HG03060 (cell line): ENCODE measurements around the gene NME9.

Experiments used
- ATAC-seq: cut with Tn5 transposase; IDR thresholded peaks from one replicate; pipeline ENCODE4 v1.9.1; 2021; ENCODE audit warnings: low read depth, moderate number of reproducible peaks; ENCODE audit not compliant: unreplicated experiment

The NME9 gene

GRCh38 chr3:138289701-138290100 is 40.0 kb downstream of the NME9 start:
- no peak for ATAC-seq

DNA sequence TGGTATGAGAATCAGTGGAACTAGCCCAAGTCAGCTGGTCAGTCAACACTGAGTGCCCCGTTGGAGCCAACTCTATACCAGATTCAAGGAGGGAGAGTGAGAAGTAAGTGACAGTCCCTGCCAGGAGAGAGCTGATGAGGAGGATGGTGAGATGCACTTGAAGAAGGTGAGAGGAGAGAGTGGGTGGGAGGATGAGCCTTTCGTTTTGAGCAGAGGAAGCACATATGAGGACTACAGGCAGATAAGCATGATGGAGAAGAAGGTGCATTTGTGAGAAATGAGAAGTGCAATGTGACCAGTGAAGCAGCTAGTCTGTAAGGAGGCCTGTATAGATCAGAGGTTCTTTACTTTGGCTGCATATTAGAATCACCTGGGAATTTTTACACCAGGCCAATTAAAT is 40.4 kb downstream of the NME9 start:
- ATAC-seq = no peak

- no peak for ATAC-seq
These were observed 44.6 kb downstream of the NME9 start for GRCh38 chr3:138284957-138285477.

DNA sequence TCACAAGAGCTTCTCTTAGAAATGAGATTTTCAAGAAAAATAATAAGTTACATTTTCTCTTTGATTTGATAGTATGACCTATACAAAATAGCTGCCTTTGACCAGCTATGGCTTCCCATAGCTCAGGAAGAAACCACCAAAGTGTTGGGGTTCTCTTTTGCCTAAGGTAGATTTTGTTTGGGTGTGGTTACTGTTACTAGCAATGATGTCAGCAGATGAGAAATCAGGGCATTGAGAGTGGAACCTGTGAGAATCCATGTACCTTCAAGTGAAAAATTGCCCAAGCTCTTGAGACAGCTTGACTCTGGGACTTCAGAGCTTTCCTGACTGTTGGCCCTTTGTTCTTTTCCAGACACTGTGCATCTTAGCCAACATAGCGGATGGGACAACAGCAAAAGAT is 45.6 kb downstream of the NME9 start:
- no peak for ATAC-seq

DNA sequence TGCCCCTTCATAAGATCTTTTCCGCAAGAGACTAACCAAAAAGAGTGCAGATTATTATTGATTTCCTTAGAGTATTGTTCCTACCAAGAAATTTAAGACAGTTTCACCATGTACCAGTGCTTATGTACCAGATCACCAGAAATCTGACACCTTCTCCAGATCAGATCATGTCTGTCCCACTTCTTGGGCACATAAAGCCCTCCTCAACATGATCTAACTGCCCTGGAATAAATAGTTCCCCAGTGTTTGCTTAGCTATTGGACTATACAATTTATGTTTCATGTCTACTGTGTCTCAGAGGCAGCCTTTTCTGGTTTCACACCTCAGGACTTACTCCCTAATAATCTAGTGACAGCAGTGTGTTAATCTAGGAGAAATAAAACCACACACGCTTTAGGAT is 46.8 kb downstream of the NME9 start:
- ATAC-seq = no peak

GRCh38 chr3:138281561-138281960 is 48.1 kb downstream of the NME9 start:
- ATAC-seq = no peak

DNA sequence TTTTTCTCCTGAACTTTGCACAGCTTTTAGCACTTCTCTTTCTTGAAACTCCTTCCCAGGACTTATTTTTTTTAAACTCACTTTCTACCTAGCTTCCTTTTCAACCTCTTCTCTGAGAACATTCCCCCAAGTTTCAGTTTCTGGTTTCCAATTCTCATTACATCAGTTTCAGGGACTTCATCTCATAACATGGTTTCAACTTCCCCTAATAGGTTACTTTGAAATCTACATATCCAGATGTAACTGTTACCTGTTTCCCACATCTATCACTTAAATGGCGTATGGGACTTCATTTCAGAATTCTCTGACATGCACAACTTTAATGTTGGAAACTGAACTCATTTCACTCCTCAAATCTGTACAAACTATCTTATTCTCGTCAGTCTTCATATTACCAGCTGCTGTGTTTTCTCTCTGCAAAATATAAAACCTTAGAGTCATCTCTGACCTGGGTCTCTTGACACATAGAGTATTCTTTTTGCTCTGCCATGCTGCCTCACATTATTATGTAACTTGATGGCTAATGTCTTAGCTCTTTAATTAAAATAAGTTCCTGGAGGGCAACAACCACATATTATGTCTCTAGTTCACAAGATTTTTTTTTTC is 58.4 kb downstream of the NME9 start:
- no peak for ATAC-seq

DNA sequence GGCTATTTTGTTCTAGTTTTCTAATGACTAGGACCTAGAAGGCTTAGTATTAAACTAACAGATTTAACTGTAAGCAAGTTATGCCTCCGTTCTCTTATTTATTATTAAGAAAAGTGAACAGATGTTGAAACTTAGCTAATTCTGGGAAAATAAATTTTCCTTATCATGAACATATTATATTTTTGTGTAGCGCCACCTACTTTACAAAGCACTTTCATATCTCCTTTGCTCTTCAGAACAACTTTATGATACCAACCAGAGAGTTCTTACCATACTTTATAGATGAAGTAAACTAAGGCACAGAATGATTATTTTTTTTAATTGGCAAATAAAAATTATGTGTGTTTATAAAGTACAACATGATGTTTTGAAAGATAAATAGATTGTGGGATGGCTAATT is 59.4 kb downstream of the NME9 start:
- ATAC-seq = no peak

GRCh38 chr3:138267083-138267482 is 62.6 kb downstream of the NME9 start:
- no peak for ATAC-seq

- no peak for ATAC-seq
These were observed 63.9 kb downstream of the NME9 start for GRCh38 chr3:138265745-138266144.

GRCh38 chr3:138263104-138263503 is 66.5 kb downstream of the NME9 start:
- ATAC-seq = no peak

GRCh38 chr3:138260611-138261010 is 69.0 kb downstream of the NME9 start:
- ATAC-seq = no peak

DNA sequence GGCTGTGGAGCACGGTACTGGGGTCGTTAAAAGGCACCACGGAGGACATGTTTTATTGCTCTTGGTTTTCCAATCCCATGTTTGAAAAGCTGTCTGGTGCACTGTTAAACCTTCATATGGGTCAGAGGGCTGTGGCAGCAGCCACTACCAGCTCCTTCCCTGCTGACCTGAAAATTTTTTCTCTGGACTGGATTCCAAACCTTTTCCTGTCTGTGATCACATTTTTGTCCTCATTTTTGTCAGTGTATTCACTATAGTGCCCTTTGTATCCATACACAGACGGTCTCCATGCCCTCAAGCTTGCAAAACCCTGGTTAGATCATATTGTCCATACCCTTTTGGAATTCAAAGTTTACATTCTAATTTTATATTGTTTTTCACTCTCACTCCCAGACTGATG is 70.5 kb downstream of the NME9 start:
- no peak for ATAC-seq

DNA sequence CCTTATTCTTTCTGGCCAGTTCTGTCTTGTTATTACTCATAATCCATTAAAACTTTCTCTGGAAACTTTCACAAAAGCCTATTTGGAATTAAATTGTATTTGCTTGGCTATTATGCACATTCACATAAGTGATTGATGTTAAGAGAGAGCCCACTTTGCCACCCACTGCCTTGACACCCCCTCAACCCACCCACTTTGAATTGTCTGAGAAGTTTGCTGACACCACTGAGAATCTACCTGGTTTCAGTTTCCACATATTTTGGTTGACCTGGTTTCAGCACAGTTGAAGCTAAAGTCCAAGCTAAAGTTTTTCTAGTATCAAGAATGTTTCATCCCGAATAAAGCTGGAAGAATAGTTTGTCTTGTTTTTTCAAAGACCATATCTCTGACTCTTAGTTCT is 71.7 kb downstream of the NME9 start:
- ATAC-seq = no peak

GRCh38 chr3:138256022-138256421 is 73.6 kb downstream of the NME9 start:
- ATAC-seq = no peak

- ATAC-seq = no peak
These were observed 75.4 kb downstream of the NME9 start for GRCh38 chr3:138254216-138254615.

- no peak for ATAC-seq
These were observed 76.0 kb downstream of the NME9 start for GRCh38 chr3:138253609-138254008.
